OCI-LY7 (cell line): ENCODE measurements around the gene POP4. TPM values are rescaled to one million over a fixed set of nuclear protein-coding genes. Genes with fewer than 3 reads are reported as not detected.

Source experiments
- BruUV-seq: library from RNA; stranded (reverse); fragments of 400-500 nt; replicated peaks from 2 replicates; lab custom pipeline; 2021; lab: Mats Ljungman, UMichigan
- CTCF ChIA-PET: fragments of 300-600 bp; sonication (Branson Sonifier 250); formaldehyde crosslinking; loops from one replicate; lab custom pipeline; 2022; ENCODE audit warnings: antibody characterized with exemption; ENCODE audit not compliant: unreplicated experiment; lab: Charles Lee
- POLR2A ChIA-PET: fragments of 300-600 bp; sonication (Branson Sonifier 250); formaldehyde crosslinking; loops from one replicate; lab custom pipeline; 2022; ENCODE audit warnings: antibody characterized with exemption; lab: Charles Lee
- DNase-seq: peaks from one replicate; pipeline ENCODE4 v3.0.0-alpha.2; 2015; ENCODE audit warnings: low spot score
- H2AFZ ChIP-seq: fragments of 200-600 bp; sonication (generic), shearing (Covaris generic); 2 replicates; pipeline ENCODE4 v1.6.1; 2014; ENCODE audit warnings: mild to moderate bottlenecking, antibody characterized with exemption, low read length, moderate library complexity
- H3K27ac ChIP-seq: fragments of 200-600 bp; sonication (generic); 2 replicates; pipeline ENCODE4 v1.5.1; 2014; ENCODE audit warnings: mixed run types, low read depth, mild to moderate bottlenecking, moderate library complexity, low read length, inconsistent platforms; ENCODE audit not compliant: poor library complexity, severe bottlenecking
- H3K36me3 ChIP-seq: fragments of 200-600 bp; sonication (generic); 2 replicates; pipeline ENCODE4 v1.6.1; 2014; ENCODE audit warnings: mild to moderate bottlenecking, antibody characterized with exemption, low read length, moderate library complexity, mixed read lengths; ENCODE audit not compliant: insufficient read depth
- H3K4me1 ChIP-seq: fragments of 200-600 bp; sonication (generic); 2 replicates; pipeline ENCODE4 v1.5.1; 2014; ENCODE audit warnings: mild to moderate bottlenecking, low read length; ENCODE audit not compliant: insufficient read depth, poor library complexity, severe bottlenecking
- H3K4me2 ChIP-seq: fragments of 200-600 bp; sonication (generic); 2 replicates; pipeline ENCODE4 v1.6.1; 2014; ENCODE audit warnings: mild to moderate bottlenecking, low read length
- H3K4me3 ChIP-seq: fragments of 200-600 bp; sonication (generic); 2 replicates; pipeline ENCODE4 v1.5.1; 2014; ENCODE audit warnings: mild to moderate bottlenecking, low read depth, low read length; ENCODE audit not compliant: poor library complexity, severe bottlenecking
- H3K79me2 ChIP-seq: fragments of 200-600 bp; sonication (generic); 2 replicates; pipeline ENCODE4 v1.6.1; 2016; ENCODE audit warnings: low read depth, mild to moderate bottlenecking, low read length, moderate library complexity, mixed read lengths; ENCODE audit not compliant: insufficient read depth
- H3K9me2 ChIP-seq: fragments of 200-600 bp; sonication (generic); 2 replicates; pipeline ENCODE4 v1.6.1; 2016; ENCODE audit warnings: mild to moderate bottlenecking, low read length, mixed read lengths; ENCODE audit not compliant: insufficient read depth
- H3K9me3 ChIP-seq: fragments of 200-600 bp; sonication (generic); 2 replicates; pipeline ENCODE4 v1.6.1; 2014; ENCODE audit warnings: mild to moderate bottlenecking, mixed run types, low read length, mixed read lengths
- H4K20me1 ChIP-seq: fragments of 200-600 bp; sonication (generic); 2 replicates; pipeline ENCODE4 v1.6.1; 2014; ENCODE audit warnings: mild to moderate bottlenecking, antibody characterized with exemption, low read length, moderate library complexity, mixed read lengths; ENCODE audit not compliant: insufficient read depth
- CTCF ChIP-seq: fragments of 200-600 bp; sonication (generic); conservative IDR thresholded peaks from 2 replicates; pipeline ENCODE4 v1.5.1; 2014; ENCODE audit warnings: mild to moderate bottlenecking, antibody characterized with exemption, low read length, moderate library complexity, mixed read lengths
- EZH2phosphoT487 ChIP-seq: fragments of 200-600 bp; sonication (generic); IDR thresholded peaks from 2 replicates; pipeline ENCODE4 v1.6.1; 2018; ENCODE audit warnings: low read depth, borderline replicate concordance, mild to moderate bottlenecking, mixed run types, antibody characterized with exemption, low read length, moderate library complexity, mixed read lengths
- intact Hi-C: fragments of 100-400 bp; cut with micrococcal nuclease; formaldehyde crosslinking; loops from one replicate; pipeline ENCODE4 v1.10.0; 2022; ENCODE audit not compliant: unreplicated experiment
- total RNA-seq, 2 experiments: library from RNA; depleted of rRNA in 1 of 2; stranded (reverse); fragments of >200 nt in 1 of 2; shearing (Covaris generic) in 1 of 2; gene quantifications; 2 replicates each; pipeline ENCODE4 v1.2.3, GENCODE V29; 2014 to 2022

POP4 gene
- total RNA-seq, 2 experiments from 2014 or later: 83.5 to 105 TPM

- CTCF ChIA-PET: interaction anchor here (1.1 kb wide), 1 partner anchor 52 kb away, joined by 3 read pairs; no protein-coding TSS in a partner anchor
- Histone ChIP-seq H3K9me3 (no peaks in the 10 kb centered on the region), H3K27ac (no peak overlapping the region), H3K4me1 (peaks cover 30% of the 10 kb centered on the region), H3K9me2 (no peaks in the 10 kb centered on the region), H3K4me2 (peak overlapping the region; percentile 96), H4K20me1 (no peaks in the 10 kb centered on the region), H3K4me3 (peak overlapping the region; percentile 86), H2AFZ (peak overlapping the region; percentile 90), H3K36me3 (no peaks in the 10 kb centered on the region), H3K79me2 (no peaks in the 10 kb centered on the region)
- TF ChIP-seq CTCF (no peak), EZH2phosphoT487 (no peak)
- no peak for DNase-seq
- intact Hi-C loops: loop anchor here (2.0 kb wide), 2 partner anchors 53 kb away; no protein-coding TSS in a partner anchor
- no TSS peak for BruUV-seq
- POLR2A ChIA-PET: interaction anchor here (0.7 kb wide), 1 partner anchor 744 kb away, joined by 4 read pairs; no protein-coding TSS in a partner anchor
These were observed 58.0 kb downstream of the POP4 start for GRCh38 chr19:29663861-29664752.

GRCh38 chr19:29664753-29665214 lies 58.7 kb downstream of the POP4 start:
- H3K9me3 ChIP-seq: no peaks in the 10 kb centered on the region
- H4K20me1 ChIP-seq: no peaks in the 10 kb centered on the region
- H3K4me2 ChIP-seq: peak overlapping the region; percentile 96
- H3K4me1 ChIP-seq: peaks cover 30% of the 10 kb centered on the region
- H3K4me3 ChIP-seq: peak overlapping the region; percentile 86
- peak overlapping the region; percentile 90 for H2AFZ ChIP-seq
- BruUV-seq: no TSS peak
- ChIA-PET POLR2A (interaction anchor here (0.7 to 0.8 kb wide), 3 partner anchors 13 to 743 kb away, joined by 4 to 9 read pairs (median 5); no protein-coding TSS in a partner anchor), CTCF (interaction anchor here (0.7 to 1.2 kb wide), 3 partner anchors 50 to 55 kb away, joined by 3 read pairs; no protein-coding TSS in a partner anchor)
- H3K79me2 ChIP-seq: no peaks in the 10 kb centered on the region
- H3K9me2 ChIP-seq: no peaks in the 10 kb centered on the region
- H3K36me3 ChIP-seq: no peaks in the 10 kb centered on the region
- no peak for DNase-seq
- TF ChIP-seq EZH2phosphoT487 (no peak), CTCF (peak; percentile 48)
- intact Hi-C loops: loop anchor here (2.0 kb wide), 2 partner anchors 52 to 54 kb away; no protein-coding TSS in a partner anchor
- no peak overlapping the region for H3K27ac ChIP-seq
